HG03159 (cell line): ENCODE measurements around the gene MORN1.

Source experiments
- ATAC-seq: cut with Tn5 transposase; IDR thresholded peaks from one replicate; pipeline ENCODE4 v1.9.1; 2021; ENCODE audit warnings: mild to moderate bottlenecking, moderate library complexity; ENCODE audit not compliant: unreplicated experiment

The MORN1 gene

GRCh38 chr1:2353551-2354438 is 37.6 kb downstream of the MORN1 start:
- no peak for ATAC-seq

GRCh38 chr1:2352897-2353550 is 38.3 kb downstream of the MORN1 start:
- ATAC-seq, result no peak

GRCh38 chr1:2352341-2352896 is 38.9 kb downstream of the MORN1 start:
- no peak for ATAC-seq

DNA sequence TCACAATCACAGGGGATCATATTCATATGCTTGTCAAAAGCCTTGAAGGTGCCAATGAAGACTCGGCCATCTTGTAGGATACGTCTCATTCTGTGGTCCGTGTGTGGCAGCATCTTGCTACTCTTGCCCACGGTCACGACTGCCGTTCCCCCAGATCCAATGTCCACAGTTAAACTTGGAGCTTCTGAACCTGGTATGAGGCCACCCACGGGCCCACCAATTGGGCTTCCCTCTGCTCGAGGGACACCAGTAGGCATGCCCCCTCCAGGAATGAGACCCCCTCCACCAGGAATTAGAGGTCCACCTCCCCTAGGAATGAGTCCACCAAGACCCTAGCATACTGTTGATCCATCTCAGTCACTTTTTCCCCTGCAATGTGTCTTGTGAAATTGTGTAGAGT is 39.6 kb downstream of the MORN1 start:
- ATAC-seq, result no peak

GRCh38 chr1:2350911-2351655 is 40.3 kb downstream of the MORN1 start:
- ATAC-seq, result no peak

GRCh38 chr1:2350501-2350900 is 40.9 kb downstream of the MORN1 start:
- ATAC-seq, result no peak

DNA sequence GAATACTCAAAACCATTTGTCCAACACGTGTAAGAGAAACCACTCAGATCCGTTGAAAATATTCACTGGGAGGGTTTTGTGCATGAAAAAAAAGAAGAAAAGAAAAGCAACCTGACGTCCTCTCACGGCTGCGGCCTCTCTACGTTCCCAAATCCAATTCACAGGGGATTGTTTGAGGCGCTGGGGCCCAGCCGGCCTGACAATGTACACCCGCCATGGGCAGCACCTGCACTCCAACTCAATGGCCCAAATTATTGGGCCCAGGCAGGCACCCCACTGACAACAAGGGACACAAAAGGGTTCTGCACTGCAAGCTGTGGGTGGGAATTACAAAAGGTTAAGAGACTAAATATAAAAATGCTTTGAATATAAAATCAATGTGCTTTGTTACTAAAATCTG is 41.5 kb downstream of the MORN1 start:
- no peak for ATAC-seq

DNA sequence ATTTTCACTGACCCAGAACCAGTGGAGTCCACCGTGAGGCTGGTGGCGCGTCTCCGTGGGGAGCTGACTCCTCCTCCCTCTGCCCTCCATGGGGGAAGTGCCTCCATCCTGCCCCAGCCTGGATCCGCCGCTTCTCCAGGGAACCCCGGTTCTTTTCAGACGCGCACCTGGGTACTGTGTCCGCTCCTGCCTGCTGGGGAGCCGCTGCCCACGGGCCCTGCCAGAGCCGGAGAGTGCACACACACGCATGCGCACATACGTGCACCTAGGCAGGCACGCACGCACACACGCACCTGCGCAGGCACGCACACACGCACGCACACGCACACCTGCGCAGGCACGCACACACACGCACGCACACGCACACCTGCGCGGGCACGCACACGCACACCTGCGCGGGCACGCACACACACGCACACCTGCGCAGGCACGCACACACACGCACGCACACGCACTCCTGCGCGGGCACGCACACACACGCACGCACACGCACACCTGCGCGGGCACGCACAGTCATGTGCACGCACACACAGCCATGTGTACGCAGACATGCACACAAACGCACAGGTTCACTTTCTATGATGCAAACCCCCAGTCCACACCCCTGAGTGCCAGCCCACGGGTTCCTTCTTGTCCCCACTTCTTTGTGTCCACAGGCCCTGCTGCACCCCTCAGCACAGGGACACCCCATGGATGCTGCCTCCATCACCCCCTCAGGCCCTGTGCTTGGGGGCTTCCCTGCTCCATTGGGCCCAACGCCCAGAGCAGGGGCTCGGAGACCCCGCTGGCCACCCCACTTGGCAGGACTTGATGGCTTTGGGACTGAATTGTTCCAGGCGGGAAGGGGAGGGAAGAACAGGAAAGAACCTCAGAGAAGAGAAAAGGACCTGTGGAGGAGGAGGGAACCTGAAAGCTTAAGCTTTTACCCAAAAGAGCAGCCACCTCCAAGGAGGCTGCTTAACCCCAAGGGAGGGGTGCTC is 42.7 kb downstream of the MORN1 start:
- ATAC-seq, result no peak

GRCh38 chr1:2347896-2348295 is 43.5 kb downstream of the MORN1 start:
- ATAC-seq, result no peak

- no peak for ATAC-seq
These were observed 44.0 kb downstream of the MORN1 start for GRCh38 chr1:2347409-2347785.

DNA sequence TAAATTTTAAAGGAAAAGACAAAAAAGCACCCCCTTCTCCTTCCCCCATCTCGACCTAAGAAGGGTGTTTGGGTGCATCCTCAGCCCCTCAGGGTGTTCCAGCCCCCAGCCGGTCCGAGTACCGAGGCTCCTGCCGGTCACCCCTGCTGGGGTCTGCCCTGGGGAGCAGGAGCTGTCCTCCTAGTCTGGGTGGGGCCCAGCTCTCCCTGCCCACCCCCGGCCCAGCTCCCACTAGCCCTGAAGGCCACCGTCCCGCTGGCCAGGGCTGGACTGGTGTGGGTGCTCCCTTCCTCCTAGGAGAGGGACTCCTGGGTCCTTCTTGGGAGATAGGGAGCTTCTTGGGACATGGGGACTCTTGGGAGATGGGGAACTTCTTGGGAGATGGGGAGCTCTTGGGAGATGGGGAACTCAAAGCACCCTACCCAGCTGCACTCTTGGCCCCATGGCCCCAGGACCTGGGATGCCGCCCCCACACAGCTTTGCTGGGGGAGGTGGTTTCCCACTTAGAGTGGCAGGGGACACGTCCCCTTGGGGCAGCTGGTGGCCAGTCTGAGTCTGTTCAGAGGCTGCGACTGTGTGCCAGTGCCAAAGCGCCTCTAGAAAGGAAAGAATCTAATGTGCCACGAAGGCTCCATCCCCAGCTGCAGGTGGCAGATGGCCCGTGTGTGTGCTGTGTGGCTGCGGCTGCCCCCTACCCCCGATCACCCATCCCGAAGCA is 44.5 kb downstream of the MORN1 start:
- ATAC-seq, result no peak

GRCh38 chr1:2345297-2346075 is 45.9 kb downstream of the MORN1 start:
- no peak for ATAC-seq

- ATAC-seq, result no peak
These were observed 46.5 kb downstream of the MORN1 start for GRCh38 chr1:2344744-2345296.

- ATAC-seq, result no peak
These were observed 47.2 kb downstream of the MORN1 start for GRCh38 chr1:2344121-2344681.

DNA sequence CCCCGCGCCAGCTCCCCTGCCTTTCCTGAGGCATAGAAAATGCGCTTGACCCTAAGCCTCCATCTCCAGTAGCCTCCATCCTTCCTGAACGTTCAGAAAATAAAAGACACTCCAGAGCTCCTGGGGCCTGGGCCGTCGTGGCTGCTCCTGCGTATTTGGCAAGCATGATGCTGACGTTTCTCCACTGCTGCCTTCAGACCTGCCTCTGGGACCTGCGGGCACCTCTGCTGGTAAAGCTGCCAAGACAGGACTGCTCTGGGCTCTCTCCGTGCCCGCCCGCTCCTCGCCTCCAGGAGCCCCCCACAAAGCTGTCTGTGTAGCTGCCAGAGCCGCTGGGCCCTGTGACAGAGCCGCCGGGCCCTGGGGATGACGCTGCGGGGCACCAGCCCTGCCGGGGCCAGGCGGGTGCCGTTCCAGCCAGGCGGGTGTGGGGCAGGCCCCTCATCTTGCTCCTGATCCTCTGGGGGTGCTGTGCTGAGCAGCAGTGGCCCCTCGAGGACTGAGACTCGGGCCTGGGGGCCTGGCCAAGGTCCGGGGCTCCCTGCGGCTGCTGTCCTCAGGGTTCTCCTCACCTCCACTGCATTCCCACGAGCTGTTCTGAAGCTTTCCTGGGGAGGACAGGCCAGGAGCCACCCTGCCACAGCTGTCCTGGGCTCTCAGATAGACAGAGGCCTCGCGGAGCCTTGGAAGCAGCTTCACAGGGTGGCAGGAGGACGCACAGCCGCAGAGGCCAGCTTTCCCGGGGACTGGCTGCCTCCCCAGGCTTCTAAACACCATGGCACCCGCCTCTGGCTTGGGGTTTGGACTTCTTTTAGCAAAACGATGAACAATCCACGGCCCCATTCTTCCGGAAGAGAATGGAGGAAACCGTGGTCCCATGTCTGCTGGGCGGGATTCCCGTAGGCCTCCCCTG is 48.1 kb downstream of the MORN1 start:
- no peak for ATAC-seq

- no peak for ATAC-seq
These were observed 48.9 kb downstream of the MORN1 start for GRCh38 chr1:2342384-2343022.
